Purkinje cell (primary cell): ENCODE measurements around the gene WAC. TPM values are rescaled to one million over a fixed set of nuclear protein-coding genes. Genes with fewer than 3 reads are reported as not detected.

ENCODE experiments used
- polyA plus RNA-seq: library from polyadenylated mRNA; unstranded; fragments of >200 nt; fragmentation: Nextera tagmentation; gene quantifications from 2 replicates; pipeline ENCODE4 v1.2.1, GENCODE V29; 2014

Gene WAC
- polyA plus RNA-seq: 38.2 and 52.2 TPM in 2 replicates

GRCh38 chr10:28532337-28533185 lies at the start of gene WAC:
Gene WAC, plus strand, starts transcription at chr10:28533118. Its CDS starts 462 bp downstream, at chr10:28533580.

Other genes starting within 250 kb of the WAC start
- 1.1 and 2.8 TPM in 2 replicates for gene MPP7, start 230.1 kb upstream of the WAC start, polyA plus RNA-seq
- 78.8 and 114 TPM in 2 replicates for gene BAMBI, start 144.4 kb downstream of the WAC start, polyA plus RNA-seq